Fibroblast of mammary gland (primary cell): ENCODE measurements around the gene C19orf67.

Experiments used
- DNase-seq: peaks from one replicate; pipeline ENCODE4 v3.0.0-alpha.2; 2010; ENCODE audit warnings: low read depth
- H3K4me3 ChIP-seq: 2 replicates; pipeline ENCODE4 v1.5.1; 2011; ENCODE audit warnings: low read depth, mild to moderate bottlenecking, low read length, moderate library complexity; ENCODE audit not compliant: control insufficient read depth
- CTCF ChIP-seq: conservative IDR thresholded peaks from 2 replicates; pipeline ENCODE4 v1.5.1; 2011; ENCODE audit warnings: low read depth, low read length, inconsistent platforms; ENCODE audit not compliant: control insufficient read depth, insufficient read depth

C19orf67 gene

GRCh38 chr19:14093117-14093823, 7.7 kb upstream of the C19orf67 start:
- H3K4me3 ChIP-seq = no peak overlapping the region

GRCh38 chr19:14091813-14092462, 6.4 kb upstream of the C19orf67 start:
- H3K4me3 ChIP-seq = peak overlapping the region; percentile 70
- no peak for TF ChIP-seq CTCF
- no peak for DNase-seq

More at GRCh38 chr19:14093117-14093823, 7.7 kb upstream of the C19orf67 start:
- no peak for TF ChIP-seq CTCF
- DNase-seq = no peak

GRCh38 chr19:14091081-14091812, 5.7 kb upstream of the C19orf67 start:
- peak overlapping the region; percentile 70 for H3K4me3 ChIP-seq
- peak; percentile 58 for DNase-seq

GRCh38 chr19:14090509-14091080, 5.0 kb upstream of the C19orf67 start, which contains the start of gene SAMD1:
Gene SAMD1 (minus strand): TSS chr19:14090751.
- no peak for TF ChIP-seq CTCF
- H3K4me3 ChIP-seq = peak within 1 kb of the TSS; percentile 70
- peak; percentile 80 for DNase-seq

More at GRCh38 chr19:14091081-14091812, 5.7 kb upstream of the C19orf67 start:
- TF ChIP-seq CTCF = peak; percentile 4

GRCh38 chr19:14089662-14090508, 4.3 kb upstream of the C19orf67 start:
- peak overlapping the region; percentile 47 for H3K4me3 ChIP-seq
- no peak for TF ChIP-seq CTCF
- DNase-seq = peak; percentile 64

GRCh38 chr19:14089412-14089661, 3.8 kb upstream of the C19orf67 start:
- peak overlapping the region; percentile 40 for H3K4me3 ChIP-seq
- DNase-seq = peak; percentile 35
- no peak for TF ChIP-seq CTCF
